ENCODE data around the gene TNFRSF25. TPM values are rescaled to one million over a fixed set of nuclear protein-coding genes. Genes with fewer than 3 reads are reported as not detected.

Gene TNFRSF25
- total and polyA plus RNA-seq, 2 of the 8 experiments (the other 6 are each of a cell fraction or from before 2014, with no cell fraction given): 10.7 to 19.5 TPM

DNA sequence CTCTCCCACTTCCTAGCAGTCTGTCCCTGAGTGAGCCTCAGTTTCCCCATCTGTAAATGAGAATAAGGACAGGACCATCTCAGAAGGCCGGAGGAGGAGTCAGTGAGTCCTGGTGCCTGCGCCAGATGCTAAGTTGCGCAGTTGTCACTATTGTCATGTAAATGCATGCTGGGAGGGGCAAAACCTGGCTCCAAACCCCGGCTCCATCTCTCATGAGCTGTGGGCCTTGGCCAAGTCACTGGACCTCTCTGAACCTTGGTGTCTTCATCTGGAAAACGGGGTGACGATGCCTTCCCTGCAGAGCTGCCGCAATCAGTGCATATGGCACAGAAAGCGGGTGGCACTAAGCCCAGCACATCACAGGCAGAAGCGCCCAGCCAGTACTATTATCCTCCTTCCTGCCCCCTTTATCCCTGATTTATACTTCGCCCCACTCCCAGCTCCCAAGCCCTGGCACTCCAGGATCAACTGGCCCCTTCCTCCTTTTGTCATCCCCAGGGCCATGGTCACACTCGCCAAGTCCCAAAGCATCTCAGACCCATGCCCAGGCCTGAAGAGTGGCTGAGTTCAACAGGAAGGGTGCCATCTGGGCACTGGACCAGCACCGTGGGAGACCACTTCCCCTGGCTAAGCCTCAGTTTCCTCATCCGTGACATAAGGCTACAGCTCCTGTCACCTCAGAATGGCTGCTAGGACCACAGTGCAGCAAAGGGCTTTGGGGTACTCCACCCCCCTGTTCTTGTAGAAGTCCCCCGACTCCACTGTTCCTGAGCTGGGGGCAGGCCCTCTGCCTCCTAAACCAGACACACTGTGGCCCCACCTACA is 29.8 kb upstream of the TNFRSF25 start:
- no peak overlapping the region for H4K8ac ChIP-seq (ENCODE audit: extremely low read depth, insufficient read depth, low read length)
- H3K79me1 ChIP-seq (ENCODE audit: low read depth, low read length): no peaks in the 10 kb centered on the region; the same call in 1 of the 2 replicates
- H2AK5ac ChIP-seq (ENCODE audit: low read depth, low read length): peak overlapping the region; percentile 59; the same call in 1 of the 2 replicates
- H3K14ac ChIP-seq (ENCODE audit: insufficient read length): no peak overlapping the region
- H3K9ac ChIP-seq (replicated peaks in 1 of 4; ENCODE audit: extremely low read depth in 1 of 4, low read depth in 3 of 4, low read length in 3 of 4): no peak overlapping the region
- no peaks in the 10 kb centered on the region for H3K79me2 ChIP-seq (ENCODE audit: control insufficient read depth in 1 of 2, insufficient read depth in 2 of 2, low read length in 2 of 2)
- no peak overlapping the region for H4K5ac ChIP-seq (ENCODE audit: insufficient read length, low read depth, low read length)
- peaks cover 17% of the 10 kb centered on the region; the same call in 1 of the 2 replicates for H3K23me2 ChIP-seq (ENCODE audit: low read depth, low read length)
- no peak overlapping the region for H2BK5ac ChIP-seq (ENCODE audit: low read depth, low read length)
- peak overlapping the region; percentile 89; the same call in 1 of the 2 replicates for H2BK15ac ChIP-seq (ENCODE audit: low read length)
- no peak overlapping the region for H2BK120ac ChIP-seq (replicated peaks; ENCODE audit: low read depth, low read length)
- H3K4me3 ChIP-seq (ENCODE audit: extremely low read depth in 1 of 4, insufficient read depth in 2 of 4, low read depth in 3 of 4, low read length in 4 of 4): peak overlapping the region in 3 of 4 experiments; percentile 37 to 82 (median 57); a peak in 5 of 8 replicates
- H3K56ac ChIP-seq (replicated peaks; ENCODE audit: insufficient read length, low read depth, low read length): no peak overlapping the region
- H2BK12ac ChIP-seq (ENCODE audit: low read depth, low read length): peak overlapping the region; percentile 55; the same call in 1 of the 2 replicates
- H2BK20ac ChIP-seq (ENCODE audit: low read length): no peak overlapping the region
- DNase-seq (ENCODE audit: low read depth in 1 of 2, low spot score in 2 of 2) (no peak), FAIRE-seq (no peak)
- no peak overlapping the region; the same call in 1 of the 2 replicates for H3K18ac ChIP-seq (ENCODE audit: extremely low read depth, low read length)
- H3K36me3 ChIP-seq (ENCODE audit: control insufficient read depth in 2 of 4, insufficient read depth in 4 of 4, low read length in 3 of 4): no peaks in the 10 kb centered on the region
- TF ChIP-seq BRCA1 (IDR thresholded peaks at IDR 0.05; ENCODE audit: low read depth, low read length) (no peak), POU5F1 (IDR thresholded peaks at IDR 0.05; ENCODE audit: low read depth, low read length) (peak; percentile 78; the same call in 1 of the 2 replicates)
- no peak overlapping the region for H4K91ac ChIP-seq (replicated peaks; ENCODE audit: insufficient read length, low read length)
- H3K4me1 ChIP-seq (replicated peaks in 1 of 4; ENCODE audit: control insufficient read depth in 3 of 4, insufficient read depth in 4 of 4, low read length in 3 of 4): peaks cover 0 to 37% (median 23%) of the 10 kb centered on the region in 4 experiments; a peak in 6 of 7 replicates
- no peak overlapping the region for H2AFZ ChIP-seq (ENCODE audit: low read length)
- H4K20me1 ChIP-seq (replicated peaks in 1 of 2; ENCODE audit: control insufficient read depth in 1 of 2, insufficient read depth in 2 of 2, low read length in 2 of 2): peaks cover 4% of the 10 kb centered on the region in 2 experiments
- ChIA-PET CTCF (ENCODE audit: partially characterized antibody) (interaction anchor here (1.0 to 7.5 kb wide), 6 partner anchors 9 to 58 kb away, joined by 4 to 60 read pairs (median 6); no protein-coding TSS in a partner anchor), POLR2A (ENCODE audit: partially characterized antibody) (interaction anchor here (0.8 to 1.3 kb wide), 6 partner anchors 8 to 111 kb away, joined by 3 to 4 read pairs (median 4); partner anchors contain the start of gene NOL9)
- H3K27me3 ChIP-seq (replicated peaks in 1 of 4; ENCODE audit: control insufficient read depth in 3 of 4, extremely low read depth in 1 of 4, insufficient read depth in 3 of 4, low read length in 3 of 4): peaks cover 0 to 31% (median 20%) of the 10 kb centered on the region in 4 experiments; a peak in 5 of 7 replicates
- WGBS, 2 experiments (ENCODE audit: extremely low coverage in 1 of 2, insufficient coverage in 1 of 2, insufficient read length in 1 of 2, insufficient replicate concordance in 2 of 2, low coverage in 1 of 2, low lambda C conversion rate in 2 of 2, missing lambda C conversion rate in 1 of 2): 76% methylated on average over 14 of the region's 14 CpGs; no CpG with 5 or more reads in 1 of the 2 experiments
- H3K4ac ChIP-seq (replicated peaks; ENCODE audit: insufficient read length, low read depth, low read length): no peak overlapping the region
- H3K23ac ChIP-seq (ENCODE audit: insufficient read length): no peak overlapping the region
- peak overlapping the region; percentile 87 to 97 for H3K4me2 ChIP-seq (ENCODE audit: insufficient read depth in 1 of 2, low read depth in 2 of 2, low read length in 2 of 2)
- no peaks in the 10 kb centered on the region for H3K9me3 ChIP-seq (ENCODE audit: insufficient read depth in 2 of 2, low read depth in 1 of 2, low read length in 1 of 2)
- H3K27ac ChIP-seq (ENCODE audit: low read depth, low read length): no peak overlapping the region

All from H1 (cell line).